GM19099 (cell line): ENCODE results near the gene STARD13.
A peak's percentile ranks its signal among the peaks of the same experiment; 100 is the strongest.

Experiments
- POLR2A ChIP-seq: IDR thresholded peaks from 3 replicates; pipeline ENCODE4 v1.6.1; 2011; ENCODE audit warnings: low read depth; ENCODE audit not compliant: insufficient read length; ENCODE audit errors: extremely low read depth

Gene STARD13

GRCh38 chr13:33208290-33209220, 77.0 kb downstream of the STARD13 start:
- no peak for TF ChIP-seq POLR2A

- no peak for TF ChIP-seq POLR2A
Observed at GRCh38 chr13:33207615-33207961, 78.0 kb downstream of the STARD13 start.

- no peak for TF ChIP-seq POLR2A
Observed at GRCh38 chr13:33206945-33207614, 78.5 kb downstream of the STARD13 start.

- TF ChIP-seq POLR2A, result no peak
Observed at GRCh38 chr13:33206425-33206824, 79.1 kb downstream of the STARD13 start.

GRCh38 chr13:33205804-33206221, 79.7 kb downstream of the STARD13 start:
- TF ChIP-seq POLR2A, result peak; percentile 71

- no peak for TF ChIP-seq POLR2A
Observed at GRCh38 chr13:33205224-33205623, 80.3 kb downstream of the STARD13 start.

GRCh38 chr13:33204130-33204927, 81.2 kb downstream of the STARD13 start:
- peak; percentile 30 for TF ChIP-seq POLR2A

- no peak for TF ChIP-seq POLR2A
Observed at GRCh38 chr13:33202644-33203169, 82.8 kb downstream of the STARD13 start.

GRCh38 chr13:33201659-33202058, 83.9 kb downstream of the STARD13 start:
- TF ChIP-seq POLR2A, result no peak

GRCh38 chr13:33199289-33199850, 86.2 kb downstream of the STARD13 start:
- no peak for TF ChIP-seq POLR2A

GRCh38 chr13:33197541-33197971, 88.0 kb downstream of the STARD13 start:
- no peak for TF ChIP-seq POLR2A

- TF ChIP-seq POLR2A, result no peak
Observed at GRCh38 chr13:33196767-33197166, 88.8 kb downstream of the STARD13 start.

GRCh38 chr13:33195693-33196464, 89.7 kb downstream of the STARD13 start:
- TF ChIP-seq POLR2A, result peak; percentile 7

- TF ChIP-seq POLR2A, result no peak
Observed at GRCh38 chr13:33194820-33195692, 90.5 kb downstream of the STARD13 start.
